Stimulated activated CD4-positive, alpha-beta T cell treated with anti-CD3 and anti-CD28 coated beads, TNF-alpha, amount 100 ng/mL, for 4 hours (primary cell): ENCODE results near the gene GLB1L2.
"Not testable (repeated sequence)": the region's sequence is repeated elsewhere in the genome, so short reads cannot be mapped to it uniquely, and the experiment has no call there.

ENCODE experiments used
- DNase-seq, 3 experiments: peaks; one replicate each; pipeline ENCODE4 v3.0.0-alpha.2; 2020; ENCODE audit warnings: low read depth in 3 of 3

GLB1L2 gene, protein sequence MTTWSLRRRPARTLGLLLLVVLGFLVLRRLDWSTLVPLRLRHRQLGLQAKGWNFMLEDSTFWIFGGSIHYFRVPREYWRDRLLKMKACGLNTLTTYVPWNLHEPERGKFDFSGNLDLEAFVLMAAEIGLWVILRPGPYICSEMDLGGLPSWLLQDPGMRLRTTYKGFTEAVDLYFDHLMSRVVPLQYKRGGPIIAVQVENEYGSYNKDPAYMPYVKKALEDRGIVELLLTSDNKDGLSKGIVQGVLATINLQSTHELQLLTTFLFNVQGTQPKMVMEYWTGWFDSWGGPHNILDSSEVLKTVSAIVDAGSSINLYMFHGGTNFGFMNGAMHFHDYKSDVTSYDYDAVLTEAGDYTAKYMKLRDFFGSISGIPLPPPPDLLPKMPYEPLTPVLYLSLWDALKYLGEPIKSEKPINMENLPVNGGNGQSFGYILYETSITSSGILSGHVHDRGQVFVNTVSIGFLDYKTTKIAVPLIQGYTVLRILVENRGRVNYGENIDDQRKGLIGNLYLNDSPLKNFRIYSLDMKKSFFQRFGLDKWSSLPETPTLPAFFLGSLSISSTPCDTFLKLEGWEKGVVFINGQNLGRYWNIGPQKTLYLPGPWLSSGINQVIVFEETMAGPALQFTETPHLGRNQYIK

DNA sequence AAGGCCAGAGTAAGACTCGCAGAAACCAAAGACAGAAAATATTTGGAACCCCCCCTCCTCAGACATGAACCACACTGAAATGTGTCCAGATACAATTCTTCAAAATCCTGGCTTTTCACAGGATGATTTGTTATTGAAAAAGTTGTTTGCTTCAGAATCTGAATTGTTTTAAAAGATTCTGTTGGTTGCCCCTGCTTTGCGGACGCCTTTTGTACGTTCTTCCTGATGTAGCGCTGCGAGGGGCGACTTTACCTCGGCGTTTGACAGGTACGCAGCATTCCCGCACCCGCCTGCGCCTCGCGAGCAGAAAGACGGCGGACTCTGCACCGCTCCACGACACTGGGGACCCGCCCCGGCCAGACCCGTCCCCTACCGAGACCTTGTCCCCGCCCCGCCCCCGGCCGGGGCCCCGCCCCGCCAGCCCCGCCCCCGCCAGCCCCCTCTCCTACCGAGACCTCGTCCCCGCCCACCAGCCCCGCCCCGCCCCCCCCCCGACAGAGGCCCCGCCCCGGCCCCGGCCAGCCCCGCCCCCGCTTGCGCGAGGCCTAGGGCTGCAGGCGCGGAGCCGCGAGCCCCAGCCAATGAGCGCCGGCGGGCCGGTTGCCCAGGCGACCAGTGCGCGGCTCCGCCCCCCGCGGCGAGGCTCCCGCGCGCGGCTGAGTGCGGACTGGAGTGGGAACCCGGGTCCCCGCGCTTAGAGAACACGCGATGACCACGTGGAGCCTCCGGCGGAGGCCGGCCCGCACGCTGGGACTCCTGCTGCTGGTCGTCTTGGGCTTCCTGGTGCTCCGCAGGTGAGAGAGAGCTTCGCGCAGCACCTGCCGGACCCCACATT lies at the start of gene GLB1L2:
TSS of gene GLB1L2 (plus strand) at position 635 of the 835 bp plus-strand sequence. CDS start at position 709, 74 bp downstream.
- DNase-seq = peak; percentile 60 to 71 (median 61)

DNA sequence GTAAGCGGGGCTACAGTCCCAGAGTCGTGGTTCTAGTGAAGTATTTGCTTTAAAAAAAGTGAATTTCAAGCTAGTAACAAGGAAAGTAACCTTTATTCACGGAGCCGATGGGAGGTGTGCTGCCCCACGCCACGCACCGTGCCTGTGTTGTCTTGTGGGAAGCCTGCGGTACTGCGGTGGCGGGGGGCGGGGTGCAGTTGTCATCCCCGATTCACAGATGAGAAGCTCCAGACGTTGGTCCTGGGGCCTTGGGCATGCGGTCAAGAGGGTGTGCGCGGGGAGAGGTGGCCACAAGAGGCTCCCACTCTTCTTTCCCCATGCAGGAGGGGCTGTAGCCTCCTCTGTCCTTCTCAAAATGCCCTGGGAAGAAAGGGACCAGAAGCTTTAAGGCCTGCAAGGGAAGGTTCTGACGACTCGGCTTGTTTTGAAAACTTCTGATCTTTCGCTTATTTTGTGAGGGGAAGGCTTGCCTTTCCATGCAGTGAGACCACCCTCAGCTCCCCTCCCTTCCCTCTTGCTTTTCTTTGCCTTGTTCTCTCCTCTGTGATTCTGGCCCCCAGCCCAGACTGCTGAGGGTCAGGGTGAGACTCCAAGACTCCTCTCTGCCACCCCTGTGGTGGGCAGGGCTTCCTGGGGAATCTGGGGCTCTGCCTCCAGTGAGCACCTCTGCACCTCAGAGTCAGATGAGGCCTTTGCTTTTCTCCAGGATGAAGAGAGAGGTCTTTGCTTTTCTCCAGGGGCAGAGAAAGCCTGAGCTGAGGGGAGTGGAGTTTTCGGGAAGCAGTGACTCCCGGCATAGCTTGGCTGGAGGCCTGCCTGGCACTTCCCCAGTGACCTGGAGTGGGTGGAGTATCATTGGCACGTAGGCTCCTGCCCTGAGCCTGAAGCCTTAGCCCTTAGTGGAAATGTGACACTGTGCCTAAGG lies 49.4 kb upstream of the GLB1L2 start:
- no peak for DNase-seq

DNA sequence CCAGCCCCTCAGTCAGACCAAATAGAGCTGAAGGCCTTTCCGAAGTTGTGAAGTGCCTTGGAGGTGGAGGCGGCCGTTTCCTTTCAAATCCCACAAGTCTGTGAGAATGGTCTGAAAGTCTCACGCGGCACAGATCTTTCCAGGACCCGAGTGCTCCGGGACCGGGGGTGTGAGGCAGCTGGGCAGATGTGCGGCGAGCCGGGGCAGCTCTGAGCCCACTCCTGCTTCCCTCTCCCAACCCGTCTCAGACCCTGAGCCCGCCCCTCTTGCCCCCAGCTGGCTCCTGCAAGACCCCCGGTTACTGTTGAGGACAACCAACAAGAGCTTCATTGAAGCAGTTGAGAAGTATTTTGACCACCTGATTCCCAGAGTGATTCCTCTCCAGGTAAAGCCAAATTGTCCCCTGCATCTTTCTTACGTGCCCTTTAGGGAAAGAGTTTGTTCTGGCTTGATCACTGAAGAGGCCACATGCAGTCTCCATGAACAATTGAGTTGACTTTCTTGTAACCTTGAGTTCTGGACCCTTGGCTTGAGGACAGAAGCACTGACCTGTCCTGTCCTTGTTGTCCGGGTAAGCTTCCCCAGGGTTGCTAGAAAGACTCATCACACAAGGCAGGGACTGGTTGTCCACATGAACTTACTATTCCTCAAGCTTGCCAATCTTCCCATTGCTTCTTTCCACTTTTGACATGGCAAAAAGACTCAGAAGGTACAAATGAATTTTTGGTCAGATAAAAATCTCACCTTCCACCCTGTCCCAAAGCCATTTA lies 48.1 kb upstream of the GLB1L2 start:
- no peak for DNase-seq

DNA sequence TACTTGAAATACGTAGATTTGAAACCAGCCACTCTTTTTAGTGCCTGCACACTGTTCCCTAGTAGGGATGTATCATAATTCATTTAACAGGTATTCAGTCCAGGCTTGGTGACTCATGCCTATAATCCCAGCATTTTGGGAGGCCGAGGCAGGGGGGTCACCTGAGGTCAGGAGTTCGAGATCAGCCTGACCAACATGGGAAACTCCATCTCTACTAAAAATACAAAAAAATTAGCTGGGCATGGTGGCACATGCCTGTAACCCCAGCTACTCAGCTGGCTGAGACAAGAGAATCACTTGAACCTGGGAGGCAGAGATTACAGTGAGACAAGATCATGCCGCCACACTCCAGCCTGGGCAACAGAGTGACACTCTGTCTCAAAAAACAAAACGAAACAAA lies 47.4 kb upstream of the GLB1L2 start:
- not testable (repeated sequence) for DNase-seq

DNA sequence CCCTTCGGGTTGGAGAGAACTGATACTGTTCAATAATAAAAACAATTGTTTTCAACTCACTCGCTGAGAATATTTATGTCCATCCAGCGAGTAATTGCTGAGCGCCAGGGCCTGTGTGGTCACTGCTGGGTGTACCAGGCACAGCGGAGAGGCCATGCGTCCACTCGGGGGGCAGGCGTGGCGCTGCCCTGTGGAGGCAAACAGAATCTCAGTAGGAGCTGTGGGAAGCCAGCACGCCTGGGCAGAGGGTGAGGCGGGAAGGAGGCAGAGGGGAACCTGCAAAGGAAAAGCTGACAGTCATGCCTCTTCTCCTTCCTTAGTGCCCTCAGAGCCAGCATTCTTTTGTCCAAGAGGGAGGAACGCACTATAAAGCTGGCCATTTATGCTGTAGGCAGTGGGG lies 44.2 kb upstream of the GLB1L2 start:
- no peak for DNase-seq

DNA sequence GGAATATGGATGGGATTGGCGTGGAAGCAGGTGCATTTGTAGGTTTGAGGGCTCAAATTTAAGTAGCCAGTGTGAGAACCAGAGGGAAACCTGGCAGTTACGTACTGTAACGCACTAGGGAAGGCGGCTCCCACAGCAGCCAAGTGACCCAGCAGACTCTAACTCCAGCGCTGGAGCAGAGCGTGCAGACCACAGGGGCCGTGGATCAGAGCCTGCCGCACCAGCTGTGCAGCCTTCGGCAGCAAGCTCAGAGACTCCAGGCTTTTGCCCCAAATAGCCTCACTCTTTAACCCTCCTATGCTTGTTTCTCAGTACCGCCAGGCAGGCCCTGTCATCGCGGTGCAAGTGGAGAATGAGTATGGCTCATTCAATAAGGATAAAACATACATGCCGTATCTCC lies 43.3 kb upstream of the GLB1L2 start:
- DNase-seq = no peak

DNA sequence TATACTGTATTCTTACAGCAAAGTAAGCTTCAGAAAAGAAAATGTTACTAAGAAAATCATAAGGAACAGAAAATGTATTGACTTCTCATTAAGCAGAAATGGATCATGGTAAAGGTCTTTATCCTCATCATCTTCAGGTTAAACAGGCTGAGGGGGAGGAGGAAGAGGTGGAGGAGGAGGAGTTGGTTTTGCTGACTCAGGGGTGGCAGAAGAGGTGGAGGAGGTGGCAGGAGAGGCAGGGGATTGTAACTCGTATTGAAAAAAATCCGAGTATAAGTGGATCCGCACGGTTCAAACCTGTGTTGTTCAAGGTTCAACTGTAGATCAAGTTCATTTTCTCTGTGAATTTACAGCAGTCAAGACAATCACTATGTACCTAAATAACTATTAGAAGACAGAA lies 42.6 kb upstream of the GLB1L2 start:
- no peak for DNase-seq

DNA sequence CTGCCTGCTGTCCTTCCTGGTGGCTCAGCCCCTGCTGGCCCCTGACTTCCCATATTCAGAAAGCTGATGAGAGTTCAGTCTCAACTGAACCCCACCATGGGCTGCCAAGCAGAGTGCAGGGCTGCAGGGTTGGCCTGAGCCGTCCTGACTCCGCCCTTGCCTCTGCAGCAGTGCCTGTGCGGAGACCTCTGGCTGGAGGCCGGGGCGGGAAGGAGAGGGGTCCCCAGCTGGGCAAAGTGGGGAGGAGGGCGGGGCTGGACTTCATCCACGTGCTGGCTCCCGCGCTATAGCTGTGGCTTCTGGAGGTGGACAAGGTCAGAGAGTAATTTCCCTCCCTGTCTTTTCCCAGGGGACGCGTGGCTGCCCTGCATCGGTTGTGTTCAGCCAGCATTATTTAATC lies 42.0 kb upstream of the GLB1L2 start:
- no peak for DNase-seq

DNA sequence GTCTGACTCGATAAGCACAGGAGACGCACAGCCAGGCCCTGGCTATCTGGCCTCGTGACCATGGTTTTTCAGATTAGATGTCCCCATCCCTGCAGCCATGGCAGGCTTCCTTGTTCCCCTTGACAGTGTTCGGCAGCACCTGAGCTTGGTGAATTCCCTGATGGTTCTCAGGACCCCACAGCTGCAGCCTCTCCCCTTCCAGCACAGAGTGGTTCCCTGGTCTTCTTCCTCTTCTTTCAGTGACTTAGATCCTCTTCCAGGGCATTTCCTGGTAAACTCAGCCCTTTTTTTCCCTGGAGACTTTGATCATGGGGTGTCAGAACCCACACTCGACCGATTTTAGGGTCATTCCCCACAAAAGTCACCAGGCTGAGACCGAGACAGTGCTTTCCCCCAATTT lies 41.1 kb upstream of the GLB1L2 start:
- DNase-seq = no peak

DNA sequence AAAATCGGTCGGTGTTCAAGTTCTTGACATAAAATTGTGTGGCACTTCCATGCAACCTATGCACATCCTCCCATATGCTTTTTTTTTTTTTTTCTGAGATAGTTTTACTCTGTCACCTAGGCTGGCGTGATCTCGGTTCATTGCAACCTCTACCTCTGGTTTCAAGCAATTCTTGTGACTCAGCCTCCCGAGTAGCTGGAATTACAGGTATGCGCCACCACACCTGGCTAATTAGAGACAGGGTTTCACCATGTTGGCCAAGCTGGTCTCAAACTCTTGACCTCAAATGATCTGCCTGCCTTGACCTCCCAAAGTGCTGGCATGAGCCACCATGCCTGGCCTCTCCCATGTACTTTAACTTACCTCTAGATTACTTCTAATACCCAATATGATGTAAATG lies 40.6 kb upstream of the GLB1L2 start:
- no peak for DNase-seq

DNA sequence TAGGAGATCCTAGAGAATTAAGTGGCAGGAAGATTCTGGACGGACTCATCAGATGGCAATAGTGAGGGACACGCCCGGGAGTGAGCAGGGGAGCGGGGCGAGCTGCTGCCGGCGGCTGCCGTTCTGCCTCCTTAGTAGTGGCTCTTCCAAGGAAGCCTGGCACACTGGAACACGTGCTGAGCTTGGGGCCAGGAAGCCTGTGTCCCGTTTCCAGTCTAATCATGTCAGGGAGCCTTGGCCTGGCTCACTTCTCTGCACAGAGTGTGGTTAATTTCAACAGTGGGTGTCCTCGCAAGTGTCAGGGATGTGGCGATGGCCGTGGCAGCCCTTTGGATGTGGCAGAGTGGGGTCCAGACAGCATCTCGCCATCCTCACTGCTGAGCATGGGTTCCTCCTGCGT lies 39.1 kb upstream of the GLB1L2 start:
- DNase-seq = no peak

DNA sequence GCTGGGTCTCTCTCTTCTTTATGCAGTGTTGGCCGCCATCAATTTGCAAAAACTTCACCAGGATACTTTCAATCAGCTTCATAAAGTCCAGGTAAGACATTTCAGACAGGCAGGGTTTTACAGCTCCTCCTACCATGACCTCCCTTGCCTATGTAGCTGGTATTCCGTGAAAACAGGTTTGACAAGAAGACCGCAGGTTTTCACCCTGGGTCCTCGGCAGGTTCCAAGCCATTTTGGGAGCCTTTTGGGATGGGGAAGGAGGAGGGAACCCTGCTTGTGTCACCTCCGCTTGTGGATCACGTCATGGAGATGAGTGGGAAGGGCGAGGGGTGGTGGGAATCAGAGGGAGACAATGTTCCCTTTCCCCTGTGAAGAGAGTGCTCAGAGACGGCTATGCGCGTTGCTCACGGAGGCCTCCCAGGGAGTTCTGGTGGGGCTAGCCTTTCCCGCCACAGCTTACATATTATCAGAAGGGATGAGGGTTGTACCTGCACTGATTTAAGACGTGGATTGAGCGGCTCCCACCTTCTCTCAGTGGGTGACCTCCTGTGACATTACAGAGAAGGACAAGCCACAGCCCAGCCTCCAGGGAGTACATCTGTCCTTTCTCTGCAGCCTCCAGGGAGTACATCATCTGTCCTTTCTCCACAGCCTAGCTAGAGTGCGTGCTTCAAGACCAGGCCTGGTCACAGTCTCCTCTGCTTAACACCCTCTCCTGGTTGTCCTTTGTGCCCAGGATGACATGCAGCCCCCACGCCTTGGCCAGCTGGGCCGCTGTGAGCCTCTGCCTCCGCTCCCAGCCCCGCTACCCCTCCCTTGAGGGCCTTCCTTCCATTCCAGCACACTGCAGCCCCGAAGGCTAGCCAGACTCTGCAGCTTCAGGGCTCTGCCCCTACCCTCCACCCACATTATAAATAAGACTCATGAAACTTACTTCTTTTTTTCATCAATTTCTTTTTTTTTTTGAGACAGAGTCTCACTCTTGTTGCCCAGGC lies 38.4 kb upstream of the GLB1L2 start:
- no peak for DNase-seq

DNA sequence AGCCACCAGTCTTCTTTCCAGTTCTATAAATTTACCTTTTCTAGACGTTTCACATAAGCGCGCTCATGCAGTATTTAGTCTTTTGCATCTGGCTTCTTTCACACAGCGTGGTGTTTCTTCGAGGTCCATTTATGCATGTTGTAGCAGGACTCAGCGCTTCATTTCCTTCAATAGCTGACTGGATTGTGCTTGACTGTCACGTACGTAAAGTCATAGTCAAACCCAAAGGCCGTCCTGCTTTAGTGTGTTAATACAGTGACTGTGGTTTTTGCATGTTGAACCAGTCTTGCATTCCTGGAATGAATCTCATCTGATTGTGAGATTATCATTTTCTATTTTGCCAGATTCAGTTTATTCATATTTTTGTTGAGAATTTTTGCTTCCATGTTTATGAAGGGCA lies 37.1 kb upstream of the GLB1L2 start:
- DNase-seq = no peak

DNA sequence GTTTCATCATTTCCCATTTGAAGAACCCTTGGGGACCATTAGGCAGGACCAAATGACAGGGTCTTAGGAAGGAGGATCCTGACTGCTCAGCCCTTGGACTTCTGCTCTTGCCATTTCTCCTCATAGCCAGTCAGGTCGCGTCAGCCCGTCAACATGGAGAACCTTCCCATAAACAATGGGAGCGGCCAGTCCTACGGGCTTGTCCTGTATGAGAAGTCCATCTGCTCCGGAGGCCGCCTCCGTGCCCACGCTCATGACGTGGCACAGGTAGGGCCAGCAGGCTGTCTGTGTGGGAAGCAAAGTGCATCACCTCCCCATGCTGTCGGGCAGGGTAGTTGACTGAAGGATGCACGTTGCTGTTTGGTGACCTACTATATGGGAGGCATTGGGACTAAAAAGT lies 19.6 kb upstream of the GLB1L2 start:
- no peak for DNase-seq

DNA sequence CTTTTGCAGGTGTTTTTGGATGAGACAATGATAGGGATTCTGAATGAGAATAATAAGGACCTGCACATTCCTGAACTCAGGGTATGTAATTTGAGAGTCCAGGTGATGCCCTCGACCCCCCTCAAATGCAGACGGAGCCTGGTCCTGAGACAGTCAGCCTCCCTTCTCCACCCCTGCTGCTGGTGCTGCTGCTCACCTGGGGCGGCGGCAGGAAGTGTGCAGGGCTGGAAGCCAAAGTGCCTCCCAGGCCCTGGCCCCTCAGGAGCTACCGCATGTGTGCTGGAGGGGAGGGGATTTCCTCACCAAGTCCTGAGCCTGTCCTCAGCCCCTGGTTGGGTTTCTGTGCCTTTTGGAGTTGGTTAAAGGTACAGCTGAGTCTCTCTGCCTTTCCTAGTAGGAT lies 19.0 kb upstream of the GLB1L2 start:
- no peak for DNase-seq

DNA sequence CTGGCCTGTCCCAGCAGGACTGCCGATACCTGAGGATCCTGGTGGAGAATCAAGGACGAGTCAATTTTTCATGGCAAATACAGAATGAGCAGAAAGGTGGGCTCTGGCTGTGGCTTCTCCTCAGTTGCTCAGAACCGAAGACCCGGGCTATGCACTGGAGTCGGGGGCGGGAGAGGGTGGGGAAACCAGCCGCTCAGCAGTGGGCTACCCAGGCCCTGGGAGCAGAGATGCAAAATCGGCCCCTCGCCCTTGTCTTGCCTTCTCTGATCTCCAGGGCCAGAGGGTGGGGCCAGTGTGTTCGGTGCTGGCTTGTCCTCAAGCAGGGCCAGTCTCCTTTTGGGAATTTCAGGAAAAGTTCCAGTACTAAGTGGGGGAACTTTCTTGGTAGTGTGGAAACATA lies 18.4 kb upstream of the GLB1L2 start:
- DNase-seq = no peak

DNA sequence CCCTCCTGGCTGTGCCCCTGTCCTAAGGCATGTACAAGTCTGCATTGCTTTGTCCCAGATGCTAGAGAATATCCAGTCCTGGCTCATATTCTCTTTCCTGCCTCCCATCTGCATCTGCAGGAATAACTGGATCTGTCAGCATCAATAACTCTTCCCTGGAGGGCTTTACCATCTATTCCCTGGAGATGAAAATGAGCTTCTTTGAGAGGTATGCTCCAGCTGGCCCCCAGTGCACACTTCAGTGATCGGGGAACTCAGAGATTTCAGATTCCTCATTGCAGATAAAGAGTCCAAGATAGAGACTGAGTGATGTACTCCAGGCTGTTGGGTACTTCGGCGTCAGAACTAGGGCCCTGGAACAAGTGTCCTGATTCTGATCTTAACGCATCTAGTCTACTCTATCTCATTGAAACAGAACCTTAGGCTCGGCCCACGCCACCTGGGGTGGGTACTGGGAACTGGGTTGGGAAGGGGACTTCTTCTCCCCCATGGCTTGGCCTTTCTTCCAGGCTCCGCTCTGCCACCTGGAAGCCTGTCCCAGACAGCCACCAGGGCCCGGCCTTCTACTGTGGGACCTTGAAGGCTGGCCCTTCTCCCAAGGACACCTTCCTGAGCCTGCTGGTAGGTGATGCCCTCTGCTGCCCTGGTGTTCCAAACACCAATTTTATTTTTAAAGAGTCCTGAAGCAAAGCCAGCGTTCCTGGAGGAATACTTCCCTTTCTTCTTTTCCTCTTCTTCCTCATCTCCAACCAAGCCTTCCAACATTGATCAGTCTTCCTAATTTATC lies 17.8 kb upstream of the GLB1L2 start:
- no peak for DNase-seq

DNA sequence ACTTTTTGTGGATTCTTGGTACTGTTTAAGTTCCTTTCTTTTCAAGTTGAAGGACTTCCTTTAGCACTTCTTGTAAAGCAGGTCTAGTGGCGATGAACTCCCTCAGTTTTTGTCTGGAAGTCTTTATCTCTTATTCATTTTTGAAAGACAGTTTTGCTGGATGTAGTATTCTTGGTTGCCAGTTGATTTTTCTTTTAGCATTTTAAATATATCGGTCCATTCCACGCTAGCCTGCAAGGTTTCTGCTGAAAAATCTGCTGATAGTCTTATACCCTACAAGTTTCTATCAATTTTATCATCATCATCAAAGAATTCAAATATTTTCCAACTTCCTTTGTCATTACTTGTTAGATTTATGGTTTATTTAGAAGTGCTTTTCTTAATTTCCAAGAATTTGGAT lies 14.7 kb upstream of the GLB1L2 start:
- DNase-seq = no peak

DNA sequence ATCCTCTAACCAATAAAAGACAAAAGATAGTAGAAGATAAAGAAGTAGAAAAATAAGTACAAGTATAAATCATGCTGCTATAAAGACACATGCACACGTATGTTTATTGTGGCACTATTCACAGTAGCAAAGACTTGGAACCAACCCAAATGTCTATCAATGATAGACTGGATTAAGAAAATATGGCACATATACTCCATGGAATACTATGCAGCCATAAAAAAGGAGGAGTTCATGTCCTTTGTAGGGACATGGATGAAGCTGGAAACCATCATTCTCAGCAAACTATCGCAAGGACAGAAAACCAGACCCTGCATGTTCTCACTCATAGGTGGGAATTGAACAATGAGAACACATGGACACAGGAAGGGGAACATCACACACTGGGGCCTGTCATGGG lies 10.4 kb upstream of the GLB1L2 start:
- DNase-seq = not testable (repeated sequence)
